B cell (primary cell): Measurements from ENCODE around the gene NSUN6. TPM values are rescaled to one million over a fixed set of nuclear protein-coding genes. Genes with fewer than 3 reads are reported as not detected.

Source experiments
- ATAC-seq: fragments of 200-7000 bp; cut with Tn5 transposase; one replicate; pipeline ENCODE4 v1.10.0; 2021; ENCODE audit warnings: low read depth, mild to moderate bottlenecking, moderate number of reproducible peaks, moderate library complexity
- CTCF ChIA-PET: fragments of 350-600 bp; sonication (Branson Sonifier 250); formaldehyde crosslinking; loops from one replicate; lab custom pipeline; 2021; ENCODE audit warnings: antibody characterized with exemption, inconsistent platforms; lab: Charles Lee
- POLR2A ChIA-PET: fragments of 350-600 bp; sonication (Branson Sonifier 250); formaldehyde crosslinking; loops from one replicate; lab custom pipeline; 2021; ENCODE audit warnings: antibody characterized with exemption; lab: Charles Lee
- DNase-seq: peaks from one replicate; pipeline ENCODE4 v3.0.0; 2013
- H2AFZ ChIP-seq: 2 replicates; pipeline ENCODE4 v1.6.1; 2012; ENCODE audit warnings: mild to moderate bottlenecking, low read depth, low read length; ENCODE audit not compliant: insufficient read depth, poor library complexity, severe bottlenecking
- H3K27ac ChIP-seq, 2 donors: 1 replicate in 1 of 2; 2 replicates in 1 of 2; pipeline ENCODE4 v1.5.1; 2012 to 2013; ENCODE audit warnings: low read length in 2 of 2, mild to moderate bottlenecking in 2 of 2, moderate library complexity in 1 of 2
- H3K27me3 ChIP-seq, 4 experiments: fragments of 200-600 bp in 1 of 4; sonication (generic) in 1 of 4; replicated peaks in 1 of 4; 1 replicate in 2 of 4; 2 replicates in 2 of 4; pipeline versions ENCODE4 v1.6.1 to v1.7.0; 2013 to 2016; ENCODE audit warnings: low read length in 3 of 4, mild to moderate bottlenecking in 2 of 4, mixed read lengths in 1 of 4, moderate library complexity in 1 of 4; ENCODE audit not compliant: insufficient read depth in 4 of 4, control insufficient read depth in 3 of 4; ENCODE audit errors: control extremely low read depth in 1 of 4
- H3K36me3 ChIP-seq, 2 experiments: replicated peaks in 1 of 2; 1 replicate in 1 of 2; 2 replicates in 1 of 2; pipeline versions ENCODE4 v1.6.1 to v1.7.1; 2013; ENCODE audit warnings: low read length in 1 of 2; ENCODE audit not compliant: insufficient read depth in 2 of 2, control insufficient read depth in 1 of 2; ENCODE audit errors: control extremely low read depth in 1 of 2, extremely low read depth in 1 of 2
- H3K4me1 ChIP-seq, 2 donors: fragments of 200-600 bp in 1 of 2; sonication (generic) in 1 of 2; 1 replicate in 1 of 2; 2 replicates in 1 of 2; pipeline versions ENCODE4 v1.5.1 to v1.6.1; 2013 to 2017; ENCODE audit warnings: low read length in 2 of 2; ENCODE audit not compliant: control insufficient read depth in 2 of 2, insufficient read depth in 2 of 2
- H3K4me2 ChIP-seq: replicated peaks from 2 replicates; pipeline ENCODE3; 2012; ENCODE audit warnings: mild to moderate bottlenecking, low read depth, low read length; ENCODE audit not compliant: poor library complexity, severe bottlenecking
- H3K4me3 ChIP-seq, 5 experiments: fragments of 200-600 bp in 1 of 5; sonication (generic) in 1 of 5; 1 replicate in 3 of 5; 2 replicates in 2 of 5; pipeline versions ENCODE4 v1.5.1 to v1.7.0; 2011 to 2016; ENCODE audit warnings: low read length in 4 of 5, mild to moderate bottlenecking in 4 of 5, low read depth in 2 of 5, control low read depth in 1 of 5, moderate library complexity in 1 of 5; ENCODE audit not compliant: insufficient read depth in 1 of 5; ENCODE audit errors: control extremely low read depth in 1 of 5, extremely low read depth in 1 of 5
- H3K79me2 ChIP-seq: fragments of 200-600 bp; sonication (generic); one replicate; pipeline ENCODE4 v1.6.0; 2016; ENCODE audit warnings: low read length; ENCODE audit not compliant: control insufficient read depth, insufficient read depth
- H3K9ac ChIP-seq: fragments of 200-600 bp; sonication (generic); 2 replicates; pipeline ENCODE4 v1.6.1; 2017; ENCODE audit warnings: mild to moderate bottlenecking, low read length, moderate library complexity
- H3K9me3 ChIP-seq, 3 donors: one replicate each; pipeline versions ENCODE4 v1.6.1 to v1.7.1; 2013; ENCODE audit warnings: low read length in 2 of 3; ENCODE audit not compliant: control insufficient read depth in 2 of 3, insufficient read depth in 1 of 3; ENCODE audit errors: control extremely low read depth in 1 of 3
- H4K20me1 ChIP-seq: 2 replicates; pipeline ENCODE4 v1.6.0; 2012; ENCODE audit warnings: mild to moderate bottlenecking, low read length; ENCODE audit not compliant: insufficient read depth, control insufficient read depth, poor library complexity, severe bottlenecking
- H3K27ac Mint-ChIP-seq: one replicate; pipeline ENCODE4 v1.8.0; 2021; ENCODE audit warnings: mixed read lengths
- H3K27me3 Mint-ChIP-seq: one replicate; pipeline ENCODE4 v1.8.0; 2021; ENCODE audit warnings: mixed read lengths
- H3K4me1 Mint-ChIP-seq: one replicate; pipeline ENCODE4 v1.8.0; 2021; ENCODE audit warnings: mixed read lengths
- H3K4me3 Mint-ChIP-seq: one replicate; pipeline ENCODE4 v1.8.0; 2021; ENCODE audit warnings: mixed read lengths
- H3K9me3 Mint-ChIP-seq: one replicate; pipeline ENCODE4 v1.8.0; 2022; ENCODE audit warnings: mixed read lengths; ENCODE audit not compliant: insufficient read depth
- EZH2 ChIP-seq: IDR thresholded peaks from 2 replicates; pipeline ENCODE4 v1.6.1; 2012; ENCODE audit warnings: borderline replicate concordance, low read depth, mild to moderate bottlenecking, moderate library complexity, low read length; ENCODE audit not compliant: insufficient read depth, poor library complexity, severe bottlenecking
- WGBS: methylation state at CpG from one replicate; pipeline ENCODE4 v1.1.5; 2013; ENCODE audit warnings: missing lambda C conversion rate; ENCODE audit not compliant: insufficient coverage; 5-methylcytosine and 5-hydroxymethylcytosine counted together
- intact Hi-C: fragments of 100-400 bp; cut with micrococcal nuclease; formaldehyde crosslinking; loops from one replicate; pipeline ENCODE4 v1.10.0; 2022
- polyA plus RNA-seq: library from polyadenylated mRNA; depleted of rRNA; stranded (reverse); fragments of >200 nt; gene quantifications from 2 replicates; pipeline ENCODE4 v1.2.3, GENCODE V29; 2012
- total RNA-seq, 2 donors: library from RNA; stranded (reverse); fragments of 120-200 nt in 1 of 2; gene quantifications; 1 replicate in 1 of 2; 2 replicates in 1 of 2; pipeline versions ENCODE4 v1.2.3 to v1.2.4, GENCODE V29; 2013 to 2022
- TF ChIP-seq, protein P1 (sequence below): fragments of 200-600 bp; IDR thresholded peaks from one replicate; pipeline ENCODE4 v1.8.0; 2022; ENCODE audit warnings: antibody characterized with exemption, mild to moderate bottlenecking

The NSUN6 gene
- total and polyA plus RNA-seq, 2 donors (not counting 1 experiment from before 2014, with no cell fraction given), result 13.4 to 27.9 TPM

DNA sequence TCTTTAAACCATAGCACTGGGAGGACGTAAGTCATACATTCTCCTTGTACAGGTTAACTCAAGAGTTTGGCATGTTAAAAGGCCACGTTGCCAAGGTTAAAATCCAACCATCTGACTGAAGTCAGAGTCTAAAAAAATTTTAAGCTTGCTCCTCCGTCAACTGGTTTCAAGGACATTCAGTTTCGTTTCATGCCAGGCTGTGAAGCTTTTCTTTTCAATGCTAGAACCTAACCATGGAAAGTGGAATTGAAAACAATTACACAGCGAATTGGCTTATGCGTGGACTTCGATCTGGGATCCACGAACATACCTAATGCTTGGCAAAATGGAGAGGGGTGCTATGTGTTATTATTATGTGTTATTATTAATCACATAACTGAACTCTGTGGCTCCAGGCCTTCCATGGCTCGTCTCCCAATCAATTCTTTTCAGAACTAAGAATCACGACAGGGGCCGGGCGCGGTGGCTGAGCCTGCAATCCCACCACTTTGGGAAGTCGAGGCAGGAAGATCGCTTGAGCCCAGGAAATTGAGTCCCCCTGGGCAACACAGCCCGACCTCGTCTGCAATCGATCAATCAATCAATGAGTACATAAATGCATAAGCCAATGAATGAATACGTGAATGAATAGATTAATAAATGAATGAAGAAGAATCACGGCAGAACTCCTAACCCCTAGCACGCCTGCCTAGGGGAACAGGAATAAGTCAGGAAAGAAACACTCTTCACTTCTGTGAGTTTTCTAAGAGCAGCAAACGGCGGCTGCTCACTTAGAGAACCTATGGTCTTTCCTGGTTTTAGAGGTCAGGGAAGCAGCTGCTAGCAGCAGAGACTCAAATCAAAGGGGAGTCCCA lies 7.1 kb upstream of the NSUN6 start:
- intact Hi-C loops, result loop anchor here (1.0 to 10.0 kb wide), 4 partner anchors 7 to 1454 kb away; partner anchors contain the start of genes NSUN6, STAM and TRDMT1
- peak overlapping the region; percentile 89 for H2AFZ ChIP-seq
- H3K9me3 ChIP-seq, result no peaks in the 10 kb centered on the region
- TF ChIP-seq, protein P1, sequence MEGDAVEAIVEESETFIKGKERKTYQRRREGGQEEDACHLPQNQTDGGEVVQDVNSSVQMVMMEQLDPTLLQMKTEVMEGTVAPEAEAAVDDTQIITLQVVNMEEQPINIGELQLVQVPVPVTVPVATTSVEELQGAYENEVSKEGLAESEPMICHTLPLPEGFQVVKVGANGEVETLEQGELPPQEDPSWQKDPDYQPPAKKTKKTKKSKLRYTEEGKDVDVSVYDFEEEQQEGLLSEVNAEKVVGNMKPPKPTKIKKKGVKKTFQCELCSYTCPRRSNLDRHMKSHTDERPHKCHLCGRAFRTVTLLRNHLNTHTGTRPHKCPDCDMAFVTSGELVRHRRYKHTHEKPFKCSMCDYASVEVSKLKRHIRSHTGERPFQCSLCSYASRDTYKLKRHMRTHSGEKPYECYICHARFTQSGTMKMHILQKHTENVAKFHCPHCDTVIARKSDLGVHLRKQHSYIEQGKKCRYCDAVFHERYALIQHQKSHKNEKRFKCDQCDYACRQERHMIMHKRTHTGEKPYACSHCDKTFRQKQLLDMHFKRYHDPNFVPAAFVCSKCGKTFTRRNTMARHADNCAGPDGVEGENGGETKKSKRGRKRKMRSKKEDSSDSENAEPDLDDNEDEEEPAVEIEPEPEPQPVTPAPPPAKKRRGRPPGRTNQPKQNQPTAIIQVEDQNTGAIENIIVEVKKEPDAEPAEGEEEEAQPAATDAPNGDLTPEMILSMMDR, result no peak
- no peak for TF ChIP-seq EZH2
- peak; percentile 57 for DNase-seq
- Mint-ChIP-seq H3K9me3 (no peaks in the 10 kb centered on the region), H3K4me1 (peaks cover 37% of the 10 kb centered on the region), H3K27me3 (no peaks in the 10 kb centered on the region), H3K4me3 (peak overlapping the region; percentile 100), H3K27ac (peak overlapping the region; percentile 99)
- WGBS, result 20% methylated on average over 12 of the region's 23 CpGs
- H3K79me2 ChIP-seq, result peaks cover 50% of the 10 kb centered on the region
- no peak for ATAC-seq
- H3K27me3 ChIP-seq, result no peaks in the 10 kb centered on the region
- no peaks in the 10 kb centered on the region for H4K20me1 ChIP-seq
- CTCF ChIA-PET, result interaction anchor here (1.2 kb wide), 1 partner anchor 10 kb away, joined by 4 read pairs; no protein-coding TSS in a partner anchor
- H3K4me3 ChIP-seq, result peak overlapping the region; percentile 93 to 96 (median 94)
- peak overlapping the region; percentile 98 for H3K9ac ChIP-seq
- peaks cover 25 to 27% of the 10 kb centered on the region in 2 donors for H3K4me1 ChIP-seq
- peak overlapping the region; percentile 88 for H3K4me2 ChIP-seq
- peak overlapping the region; percentile 99 for H3K27ac ChIP-seq
- peaks cover 1 to 5% of the 10 kb centered on the region in 2 experiments for H3K36me3 ChIP-seq
- POLR2A ChIA-PET, result interaction anchor here (0.6 to 1.4 kb wide), 4 partner anchors 8 to 1457 kb away, joined by 3 to 5 read pairs (median 4); partner anchors contain the start of gene TRDMT1

DNA sequence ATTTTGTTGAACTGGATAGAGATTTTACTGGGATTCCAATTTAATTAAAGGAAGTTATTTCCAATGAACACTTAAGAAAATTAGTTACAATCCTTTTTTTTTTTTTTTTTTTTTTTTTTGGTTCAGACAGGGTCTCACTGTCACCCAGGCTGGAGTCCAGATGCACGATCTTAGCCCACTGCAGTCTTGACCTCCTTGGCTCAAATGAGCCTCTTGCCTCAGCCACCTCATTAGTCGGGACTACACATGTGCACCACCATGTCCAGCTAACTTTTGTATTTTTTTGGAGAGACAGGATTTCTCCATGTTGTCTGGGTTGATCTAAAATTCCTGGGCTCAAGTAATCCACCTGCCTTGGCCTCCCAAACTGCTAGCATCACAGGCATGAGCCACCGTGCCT lies 5.3 kb upstream of the NSUN6 start:
- Mint-ChIP-seq H3K4me3 (no peak overlapping the region), H3K27me3 (no peaks in the 10 kb centered on the region), H3K4me1 (peaks cover 37% of the 10 kb centered on the region), H3K27ac (no peak overlapping the region), H3K9me3 (no peaks in the 10 kb centered on the region)
- WGBS, result 100% methylated on average over 1 of the region's 3 CpGs
- H3K9ac ChIP-seq, result no peak overlapping the region
- H3K4me3 ChIP-seq, result no peak overlapping the region
- H3K4me2 ChIP-seq, result no peak overlapping the region
- H2AFZ ChIP-seq, result no peak overlapping the region
- no peaks in the 10 kb centered on the region for H3K27me3 ChIP-seq
- H3K9me3 ChIP-seq, result no peaks in the 10 kb centered on the region
- ATAC-seq (no peak), DNase-seq (no peak)
- no peak overlapping the region for H3K27ac ChIP-seq
- intact Hi-C loops, result loop anchor here (10.0 kb wide), 1 partner anchor 1452 kb away; the partner anchor contains the start of gene TRDMT1
- ChIA-PET CTCF (no interaction called here), POLR2A (no interaction called here)
- peaks cover 32% of the 10 kb centered on the region for H3K79me2 ChIP-seq
- no peaks in the 10 kb centered on the region for H4K20me1 ChIP-seq
- H3K36me3 ChIP-seq, result peaks cover 0 to 5% of the 10 kb centered on the region in 2 experiments
- TF ChIP-seq EZH2, result no peak
- TF ChIP-seq, protein P1, result no peak
- H3K4me1 ChIP-seq, result peaks cover 26 to 29% of the 10 kb centered on the region in 2 donors
